Astrocyte of the spinal cord (primary cell): Measurements from ENCODE around the gene CYP1B1.

ENCODE experiments used
- DNase-seq: peaks from one replicate; pipeline ENCODE4 v3.0.0; 2011; ENCODE audit warnings: low read depth, low spot score
- H3K4me3 ChIP-seq: 2 replicates; pipeline ENCODE4 v1.5.1; 2011; ENCODE audit warnings: low read depth, mild to moderate bottlenecking, low read length, moderate library complexity
- in situ Hi-C: cut with HindIII; loops from 2 replicates; pipeline ENCODE4 v1.10.0; 2017; ENCODE audit warnings: low sequenced_read_pairs
- TF ChIP-seq, protein P1 (sequence below): IDR thresholded peaks from 2 replicates; pipeline ENCODE4 v1.5.1; 2012; ENCODE audit warnings: low read depth, mild to moderate bottlenecking, low read length, inconsistent platforms

CYP1B1 gene

DNA sequence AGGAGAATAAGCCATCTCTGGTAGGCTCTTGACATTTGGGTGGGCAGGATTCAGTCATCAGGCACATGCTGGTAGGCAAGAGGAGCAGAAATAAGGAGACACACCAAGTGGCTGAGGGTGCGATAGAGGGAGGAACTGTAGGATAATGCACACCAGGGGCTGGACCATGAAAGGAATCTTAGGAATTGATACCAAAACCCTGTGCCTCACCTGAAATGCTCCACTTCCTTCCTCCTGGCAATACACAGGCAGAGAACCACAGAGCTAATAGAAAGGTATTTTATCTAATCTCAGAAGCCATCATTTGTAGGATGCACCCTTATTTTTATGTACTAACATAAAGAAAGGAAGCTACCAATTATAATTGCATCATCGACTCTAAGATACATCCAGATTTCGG lies 4.4 kb upstream of the CYP1B1 start:
- no peak overlapping the region for H3K4me3 ChIP-seq
- in situ Hi-C loops: no loop called here
- TF ChIP-seq, protein P1, sequence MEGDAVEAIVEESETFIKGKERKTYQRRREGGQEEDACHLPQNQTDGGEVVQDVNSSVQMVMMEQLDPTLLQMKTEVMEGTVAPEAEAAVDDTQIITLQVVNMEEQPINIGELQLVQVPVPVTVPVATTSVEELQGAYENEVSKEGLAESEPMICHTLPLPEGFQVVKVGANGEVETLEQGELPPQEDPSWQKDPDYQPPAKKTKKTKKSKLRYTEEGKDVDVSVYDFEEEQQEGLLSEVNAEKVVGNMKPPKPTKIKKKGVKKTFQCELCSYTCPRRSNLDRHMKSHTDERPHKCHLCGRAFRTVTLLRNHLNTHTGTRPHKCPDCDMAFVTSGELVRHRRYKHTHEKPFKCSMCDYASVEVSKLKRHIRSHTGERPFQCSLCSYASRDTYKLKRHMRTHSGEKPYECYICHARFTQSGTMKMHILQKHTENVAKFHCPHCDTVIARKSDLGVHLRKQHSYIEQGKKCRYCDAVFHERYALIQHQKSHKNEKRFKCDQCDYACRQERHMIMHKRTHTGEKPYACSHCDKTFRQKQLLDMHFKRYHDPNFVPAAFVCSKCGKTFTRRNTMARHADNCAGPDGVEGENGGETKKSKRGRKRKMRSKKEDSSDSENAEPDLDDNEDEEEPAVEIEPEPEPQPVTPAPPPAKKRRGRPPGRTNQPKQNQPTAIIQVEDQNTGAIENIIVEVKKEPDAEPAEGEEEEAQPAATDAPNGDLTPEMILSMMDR: no peak
- no peak for DNase-seq

DNA sequence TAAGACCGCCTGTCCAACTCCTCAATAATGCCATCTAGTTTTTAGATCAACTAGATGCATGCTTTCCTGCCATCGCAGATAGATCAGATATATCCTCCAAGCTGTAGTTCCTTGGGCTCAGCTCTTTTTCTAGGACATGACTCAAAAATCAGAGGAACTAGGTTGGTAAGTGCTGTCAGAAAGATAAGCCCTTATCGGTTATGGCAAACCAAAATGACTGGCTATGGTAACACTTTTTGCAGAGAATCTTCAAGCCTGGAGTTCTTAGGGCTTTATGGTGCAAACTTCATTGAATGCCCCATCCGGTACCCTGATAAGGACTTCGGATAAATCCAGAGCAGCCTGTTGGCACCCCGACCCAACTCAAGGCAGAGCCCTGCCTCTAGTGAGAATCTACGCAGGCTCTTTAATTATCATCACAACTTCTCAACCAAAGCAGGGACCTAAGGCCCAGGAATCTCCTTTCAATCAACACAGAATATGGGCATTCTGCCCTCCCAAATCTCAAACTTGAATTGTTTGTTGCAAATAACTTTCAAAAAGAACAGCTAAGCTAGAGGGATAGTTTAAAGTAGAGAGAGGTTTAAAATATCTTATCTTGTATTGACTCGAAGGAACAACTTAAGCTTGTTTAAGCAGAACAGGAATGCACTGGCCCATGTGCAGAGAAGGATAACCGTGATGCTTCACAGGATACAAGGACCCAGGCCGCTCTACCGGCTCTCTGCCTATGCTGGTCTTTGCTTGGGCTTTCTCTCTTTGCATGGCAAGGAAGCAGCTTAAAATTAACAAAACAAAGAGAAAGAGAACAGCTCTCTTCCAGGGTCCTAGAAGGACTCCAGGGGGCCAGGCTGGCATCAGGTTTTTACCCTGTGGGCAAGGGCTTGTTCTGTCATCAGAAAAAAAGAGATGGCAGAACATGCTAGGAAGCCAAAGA lies 3.4 kb upstream of the CYP1B1 start:
- no peak overlapping the region for H3K4me3 ChIP-seq
- DNase-seq: no peak
- TF ChIP-seq, protein P1: no peak
- in situ Hi-C loops: no loop called here

DNA sequence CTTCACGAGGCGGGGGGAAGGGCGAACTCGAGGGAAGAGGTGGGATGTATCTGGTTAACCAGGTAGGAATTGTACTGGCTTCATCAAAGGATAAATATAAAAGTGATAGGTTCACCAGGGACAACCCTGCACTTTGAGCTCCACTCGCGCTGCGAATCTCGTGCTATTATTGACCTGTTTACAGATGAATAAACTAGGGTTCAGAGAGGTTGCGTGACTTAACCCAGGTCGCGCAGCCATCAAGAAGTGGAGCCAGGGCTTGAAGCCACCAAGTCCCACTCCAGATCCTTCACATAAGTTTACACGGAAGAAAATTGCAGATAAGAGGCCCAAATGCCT lies 1.4 kb upstream of the CYP1B1 start:
- in situ Hi-C loops: no loop called here
- TF ChIP-seq, protein P1: no peak
- no peak for DNase-seq
- H3K4me3 ChIP-seq: peak overlapping the region; percentile 63

DNA sequence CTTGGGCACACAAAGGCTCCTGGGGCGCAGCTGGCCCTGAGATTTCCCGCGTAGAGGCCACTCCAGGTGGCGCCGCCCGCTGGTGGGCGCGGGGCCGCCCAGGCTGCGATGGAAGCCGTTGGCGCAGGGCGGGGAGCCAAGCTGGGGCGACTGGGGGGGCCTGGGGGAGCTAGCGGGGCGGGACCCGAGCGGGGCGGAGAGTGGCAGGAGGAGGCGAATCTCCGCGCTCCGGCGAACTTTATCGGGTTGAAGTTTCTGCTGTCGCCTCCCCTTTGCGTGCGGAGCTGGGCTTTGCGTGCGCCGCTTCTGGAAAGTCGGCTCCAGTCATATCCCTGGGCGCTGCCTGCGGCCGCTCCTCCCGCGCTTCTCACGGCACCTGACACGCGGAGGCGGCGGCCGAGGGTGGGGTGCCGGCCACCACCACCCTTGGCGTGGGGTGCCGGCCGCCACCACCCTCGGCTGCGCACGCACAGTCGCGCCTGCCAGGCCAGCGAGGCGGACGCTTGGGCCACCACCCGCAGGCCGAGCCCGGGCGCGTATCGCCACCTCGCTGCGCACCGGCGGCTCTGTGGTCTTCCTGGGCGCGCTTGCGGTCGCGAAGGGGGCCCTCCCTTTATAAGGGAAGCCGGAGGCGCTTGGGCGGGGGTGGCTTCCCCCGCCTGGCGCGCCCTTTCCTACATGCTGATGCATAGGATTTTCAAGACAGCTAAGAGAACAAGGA lies 919 bp upstream of the CYP1B1 start:
- in situ Hi-C loops: no loop called here
- H3K4me3 ChIP-seq: peak overlapping the region; percentile 63
- peak; percentile 84 for DNase-seq
- TF ChIP-seq, protein P1: peak; percentile 27

DNA sequence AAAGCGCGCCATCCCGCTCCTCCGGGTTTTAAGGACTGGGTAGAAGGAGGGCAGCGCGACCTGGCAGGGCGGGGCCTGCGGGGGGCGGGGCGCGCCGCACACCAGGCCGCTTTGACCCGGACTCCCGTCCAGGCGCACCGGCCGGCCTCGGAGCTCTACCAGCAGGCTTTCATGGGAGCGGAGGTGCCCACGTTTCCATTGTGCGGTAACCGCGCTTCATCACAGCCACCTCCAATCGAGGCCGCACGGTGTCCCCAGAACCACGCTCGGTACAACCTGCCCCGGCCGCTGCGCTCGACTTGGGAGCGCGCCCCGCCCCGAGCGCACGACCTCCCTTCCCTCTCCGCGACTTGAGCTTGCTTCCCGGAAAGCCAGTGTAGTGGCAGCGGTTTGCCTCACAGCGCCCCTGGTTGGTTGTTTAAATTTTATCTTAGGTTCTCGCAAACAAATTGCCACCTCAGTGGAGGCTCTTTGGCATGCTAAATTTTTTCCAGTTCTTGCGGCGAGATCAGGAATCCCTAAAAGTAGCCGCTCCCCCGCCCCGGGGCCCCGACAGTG lies 280 bp upstream of the CYP1B1 start:
- TF ChIP-seq, protein P1: peak; percentile 30
- peak; percentile 90 for DNase-seq
- in situ Hi-C loops: no loop called here
- peak overlapping the region; percentile 63 for H3K4me3 ChIP-seq

DNA sequence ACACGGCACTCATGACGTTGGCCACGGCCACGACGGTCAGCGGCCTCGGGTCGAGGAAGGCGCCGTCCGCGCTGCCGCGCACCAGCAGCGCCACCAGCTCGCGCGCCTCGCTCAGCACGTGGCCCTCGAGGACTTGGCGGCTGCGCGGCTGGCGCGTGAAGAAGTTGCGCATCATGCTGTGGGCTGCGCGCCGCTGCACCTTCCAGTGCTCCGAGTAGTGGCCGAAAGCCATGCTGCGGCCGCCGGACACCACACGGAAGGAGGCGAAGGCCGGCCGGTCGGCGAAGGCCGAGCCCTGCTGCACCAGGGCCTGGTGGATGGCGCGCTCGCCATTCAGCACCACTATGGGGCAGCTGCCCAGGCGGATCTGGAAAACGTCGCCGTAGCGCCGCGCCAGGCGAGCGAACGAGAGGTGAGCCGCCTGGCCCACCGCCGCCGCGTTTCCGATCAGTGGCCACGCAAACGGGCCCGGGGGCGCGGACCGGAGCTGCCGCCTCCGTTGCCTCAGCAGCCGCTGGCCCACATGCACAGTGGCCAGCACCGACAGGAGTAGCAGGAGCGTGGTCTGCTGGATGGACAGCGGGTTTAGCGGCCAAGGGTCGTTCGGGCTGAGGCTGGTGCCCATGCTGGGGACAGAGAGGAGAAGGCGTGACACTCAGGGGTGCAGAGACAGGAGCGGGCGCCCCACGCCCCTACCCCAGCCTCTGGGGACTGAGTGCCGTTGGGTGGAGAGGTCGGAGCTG lies 1.0 kb downstream of the CYP1B1 start:
- H3K4me3 ChIP-seq: peak overlapping the region; percentile 63
- peak; percentile 59 for DNase-seq
- in situ Hi-C loops: no loop called here
- TF ChIP-seq, protein P1: no peak
